ENCODE data around the gene FGD3.

FGD3 gene

GRCh38 chr9:93068956-93069355 lies 121.6 kb downstream of the FGD3 start:
- no peaks in the 10 kb centered on the region for H3K79me2 ChIP-seq (ENCODE audit: insufficient read depth, low read length)
- H3K9ac ChIP-seq (ENCODE audit: low read depth, low read length) = no peak overlapping the region
- H3K27me3 ChIP-seq (ENCODE audit: insufficient read depth, low read length, poor library complexity) = no peaks in the 10 kb centered on the region
- no peak overlapping the region for H3K4me2 ChIP-seq (ENCODE audit: insufficient read depth, low read length)
- no peaks in the 10 kb centered on the region for H3K36me3 ChIP-seq (ENCODE audit: insufficient read depth, low read length)
- no peak for TF ChIP-seq EZH2 (IDR thresholded peaks at IDR 0.05; ENCODE audit: borderline replicate concordance, low read depth, low read length, severe bottlenecking)
- no peak for TF ChIP-seq CTCF (IDR thresholded peaks at IDR 0.05; ENCODE audit: borderline replicate concordance, extremely low read depth, low read length, poor library complexity, severe bottlenecking)
- H3K27ac ChIP-seq (ENCODE audit: low read length) = no peak overlapping the region
- H3K4me3 ChIP-seq (ENCODE audit: low read depth in 1 of 2, low read length in 2 of 2) = no peak overlapping the region
- no peaks in the 10 kb centered on the region for H4K20me1 ChIP-seq (ENCODE audit: insufficient read depth, low read length)
- ATAC-seq (ENCODE audit: insufficient read depth, low read depth) (no peak), DNase-seq (no peak)
- no peaks in the 10 kb centered on the region for H3K9me3 ChIP-seq (ENCODE audit: insufficient read depth, low read length, severe bottlenecking)
- H2AFZ ChIP-seq (ENCODE audit: low read depth, low read length) = no peak overlapping the region
- peaks cover 31% of the 10 kb centered on the region for H3K4me1 ChIP-seq (ENCODE audit: insufficient read depth, low read length)

GRCh38 chr9:93071464-93071863 lies 124.1 kb downstream of the FGD3 start:
- Histone ChIP-seq H2AFZ (ENCODE audit: low read depth, low read length) (no peak overlapping the region), H3K27ac (ENCODE audit: low read length) (no peak overlapping the region), H3K79me2 (ENCODE audit: insufficient read depth, low read length) (no peaks in the 10 kb centered on the region), H3K9me3 (ENCODE audit: insufficient read depth, low read length, severe bottlenecking) (no peaks in the 10 kb centered on the region), H3K4me1 (ENCODE audit: insufficient read depth, low read length) (peaks cover 10% of the 10 kb centered on the region), H3K4me2 (ENCODE audit: insufficient read depth, low read length) (no peak overlapping the region), H3K36me3 (ENCODE audit: insufficient read depth, low read length) (no peaks in the 10 kb centered on the region), H3K9ac (ENCODE audit: low read depth, low read length) (no peak overlapping the region), H3K4me3 (ENCODE audit: low read depth in 1 of 2, low read length in 2 of 2) (no peak overlapping the region), H3K27me3 (ENCODE audit: insufficient read depth, low read length, poor library complexity) (no peaks in the 10 kb centered on the region), H4K20me1 (ENCODE audit: insufficient read depth, low read length) (no peaks in the 10 kb centered on the region)
- ATAC-seq (ENCODE audit: insufficient read depth, low read depth) (peak; percentile 55; the same call in 1 of the 3 replicates), DNase-seq (peak; percentile 35)
- TF ChIP-seq CTCF (IDR thresholded peaks at IDR 0.05; ENCODE audit: borderline replicate concordance, extremely low read depth, low read length, poor library complexity, severe bottlenecking) (no peak), EZH2 (IDR thresholded peaks at IDR 0.05; ENCODE audit: borderline replicate concordance, low read depth, low read length, severe bottlenecking) (no peak)

- Histone ChIP-seq H2AFZ (ENCODE audit: low read depth, low read length) (no peak overlapping the region), H3K79me2 (ENCODE audit: insufficient read depth, low read length) (no peaks in the 10 kb centered on the region), H3K9ac (ENCODE audit: low read depth, low read length) (no peak overlapping the region), H3K9me3 (ENCODE audit: insufficient read depth, low read length, severe bottlenecking) (no peaks in the 10 kb centered on the region), H4K20me1 (ENCODE audit: insufficient read depth, low read length) (no peaks in the 10 kb centered on the region), H3K27me3 (ENCODE audit: insufficient read depth, low read length, poor library complexity) (no peaks in the 10 kb centered on the region), H3K4me1 (ENCODE audit: insufficient read depth, low read length) (peaks cover 10% of the 10 kb centered on the region), H3K36me3 (ENCODE audit: insufficient read depth, low read length) (no peaks in the 10 kb centered on the region), H3K4me2 (ENCODE audit: insufficient read depth, low read length) (no peak overlapping the region), H3K4me3 (ENCODE audit: low read depth in 1 of 2, low read length in 2 of 2) (no peak overlapping the region), H3K27ac (ENCODE audit: low read length) (no peak overlapping the region)
- TF ChIP-seq CTCF (IDR thresholded peaks at IDR 0.05; ENCODE audit: borderline replicate concordance, extremely low read depth, low read length, poor library complexity, severe bottlenecking) (no peak), EZH2 (IDR thresholded peaks at IDR 0.05; ENCODE audit: borderline replicate concordance, low read depth, low read length, severe bottlenecking) (no peak)
- ATAC-seq (ENCODE audit: insufficient read depth, low read depth) = peak; percentile 66; the same call in 1 of the 3 replicates
- peak; percentile 52 for DNase-seq
Measured at GRCh38 chr9:93072383-93072795, 125.1 kb downstream of the FGD3 start.
